HepG2 (cell line): ENCODE results near the gene ADAMTSL4. TPM values are rescaled to one million over a fixed set of nuclear protein-coding genes. Genes with fewer than 3 reads are reported as not detected.

Source experiments
- GPBP1L1 ChIP-seq: sonication (generic); formaldehyde crosslinking; IDR thresholded peaks from 2 replicates; pipeline ENCODE4 v1.5.0; 2020; ENCODE audit warnings: mild to moderate bottlenecking, missing genetic modification reagents
- JARID2 ChIP-seq: sonication (generic); formaldehyde crosslinking; IDR thresholded peaks from 2 replicates; pipeline ENCODE4 v1.8.1; 2023; ENCODE audit warnings: missing genetic modification reagents, inconsistent platforms; ENCODE audit not compliant: insufficient replicate concordance
- KAT7 ChIP-seq: IDR thresholded peaks from 2 replicates; pipeline ENCODE4 v1.6.1; 2018; ENCODE audit warnings: borderline replicate concordance, missing compliant biosample characterization
- KDM3A ChIP-seq: IDR thresholded peaks from 2 replicates; pipeline ENCODE4 v1.6.1; 2018; ENCODE audit warnings: low read depth, missing compliant biosample characterization
- MYNN ChIP-seq: sonication (generic); formaldehyde crosslinking; IDR thresholded peaks from 2 replicates; pipeline ENCODE4 v1.4.0; 2020; ENCODE audit warnings: mild to moderate bottlenecking, low read depth, missing genetic modification reagents
- NFKBIZ ChIP-seq: IDR thresholded peaks from 2 replicates; pipeline ENCODE4 v1.6.1; 2018; ENCODE audit warnings: missing genetic modification reagents, missing compliant biosample characterization
- NONO ChIP-seq, 2 experiments: fragments of 450-650 bp in 1 of 2; sonication (generic) in 1 of 2; formaldehyde crosslinking in 1 of 2; IDR thresholded peaks in 1 of 2; conservative IDR thresholded peaks in 1 of 2; 2 replicates each; pipeline versions ENCODE4 v1.6.1 to v1.8.0; 2017 to 2022; ENCODE audit warnings: mild to moderate bottlenecking in 1 of 2, missing genetic modification reagents in 1 of 2, moderate library complexity in 1 of 2
- NR0B2 ChIP-seq: sonication (generic); formaldehyde crosslinking; IDR thresholded peaks from 2 replicates; pipeline ENCODE4 v1.4.0; 2020; ENCODE audit warnings: mild to moderate bottlenecking, missing genetic modification reagents
- SAP130 ChIP-seq: IDR thresholded peaks from 2 replicates; pipeline ENCODE4 v1.6.1; 2016; ENCODE audit warnings: low read depth
- SMYD3 ChIP-seq: sonication (generic); formaldehyde crosslinking; IDR thresholded peaks from 2 replicates; pipeline ENCODE4 v1.8.1; 2023; ENCODE audit warnings: mild to moderate bottlenecking, missing genetic modification reagents
- TAF1 ChIP-seq: sonication (generic); formaldehyde crosslinking; IDR thresholded peaks from 2 replicates; pipeline ENCODE4 v1.4.0; 2020; ENCODE audit warnings: missing genetic modification reagents
- TBX2 ChIP-seq: sonication (generic); formaldehyde crosslinking; IDR thresholded peaks from 2 replicates; pipeline ENCODE4 v1.5.0; 2020; ENCODE audit warnings: missing genetic modification reagents, mild to moderate bottlenecking, borderline replicate concordance
- THAP9 ChIP-seq: sonication (generic); formaldehyde crosslinking; IDR thresholded peaks from 2 replicates; pipeline ENCODE4; 2020; ENCODE audit warnings: missing genetic modification reagents, mild to moderate bottlenecking, borderline replicate concordance
- USF2 ChIP-seq, 2 experiments: sonication (generic) in 1 of 2; formaldehyde crosslinking in 1 of 2; IDR thresholded peaks; 2 replicates each; pipeline versions ENCODE4 v1.5.1 to v1.6.1; 2011 to 2020; ENCODE audit warnings: borderline replicate concordance in 1 of 2, low read depth in 1 of 2, low read length in 1 of 2, mild to moderate bottlenecking in 1 of 2, missing genetic modification reagents in 1 of 2, moderate library complexity in 1 of 2
- ZFX ChIP-seq: sonication (generic); formaldehyde crosslinking; IDR thresholded peaks from 2 replicates; pipeline ENCODE4 v1.4.0; 2020; ENCODE audit warnings: mild to moderate bottlenecking, low read depth, missing genetic modification reagents, moderate library complexity
- ZNF431 ChIP-seq: sonication (generic); formaldehyde crosslinking; IDR thresholded peaks from 2 replicates; pipeline ENCODE4 v1.9.0; 2022; ENCODE audit warnings: missing genetic modification reagents, low read depth, mild to moderate bottlenecking, borderline replicate concordance
- ZNF446 ChIP-seq: sonication (generic); formaldehyde crosslinking; IDR thresholded peaks from 2 replicates; pipeline ENCODE4 v1.5.0; 2020; ENCODE audit warnings: mild to moderate bottlenecking, missing genetic modification reagents
- ZNF639 ChIP-seq: conservative IDR thresholded peaks from 2 replicates; pipeline ENCODE4 v1.6.1; 2018; ENCODE audit warnings: missing genetic modification reagents
- polyA plus RNA-seq, 8 experiments: library from polyadenylated mRNA; depleted of rRNA in 3 of 8; stranded (reverse) in 7 of 8; unstranded in 1 of 8; fragments of >200 nt; fragmentation: Illumina TruSeq in 4 of 8; extraction: Trizol in 4 of 8; gene quantifications; 2 replicates each; pipeline versions ENCODE4 v1.2.1 to v1.2.3, GENCODE V29; 2011 to 2016; ENCODE audit warnings: low read depth in 4 of 8, missing spikeins in 1 of 8, mixed read lengths in 1 of 8; ENCODE audit not compliant: insufficient read depth in 1 of 8
- total RNA-seq, 5 experiments: library from RNA; depleted of rRNA; stranded (reverse); fragments of >200 nt; fragmentation: Illumina TruSeq; extraction: Trizol; gene quantifications; 2 replicates each; pipeline ENCODE4 v1.2.3, GENCODE V29; 2016; ENCODE audit warnings: low read depth in 1 of 5

Gene ADAMTSL4
- total and polyA plus RNA-seq, 2 of the 13 experiments (the other 11 are each of a cell fraction or from before 2014, with no cell fraction given), result 3.9 to 16.4 TPM

GRCh38 chr1:150515328-150516049 is 33.7 kb upstream of the ADAMTSL4 start, which contains the start of gene FALEC (continued):
- TF ChIP-seq THAP9 (CRISPR knock-in tag) (0 out of 2 replicates have a peak, but pooled peaks have one; percentile 6), USF2 (IDR thresholded peaks at IDR 0.05; ENCODE audit: low read depth, low read length) (no peak), USF2 (CRISPR knock-in tag; IDR thresholded peaks at IDR 0.05; ENCODE audit: borderline replicate concordance) (no peak), JARID2 (CRISPR knock-in tag) (no peak), KAT7 (CRISPR knock-in tag) (0 out of 2 replicates have a peak, but pooled peaks have one; percentile 5), TAF1 (peak; percentile 68), KDM3A (CRISPR knock-in tag) (peak; percentile 56; the same call in 1 of the 2 replicates), SMYD3 (no peak), ZFX (CRISPR knock-in tag) (peak; percentile 94), ZNF446 (CRISPR knock-in tag) (no peak), NFKBIZ (CRISPR knock-in tag) (no peak), SAP130 (CRISPR knock-in tag) (peak; percentile 65; the same call in 1 of the 2 replicates), GPBP1L1 (no peak), NONO (IDR thresholded peaks at IDR 0.05) (no peak), NONO (CRISPR knock-in tag; conservative IDR thresholded peaks at IDR 0.05) (peak; percentile 55), ZNF639 (CRISPR knock-in tag) (no peak), TBX2 (CRISPR knock-in tag) (peak; percentile 71), ZNF431 (CRISPR knock-in tag) (no peak), NR0B2 (CRISPR knock-in tag) (peak; percentile 30), MYNN (no peak)
